Endothelial cell of umbilical vein (primary cell): ENCODE data around the gene RAMP3. TPM values are rescaled to one million over a fixed set of nuclear protein-coding genes. Genes with fewer than 3 reads are reported as not detected.

ENCODE experiments used
- BruUV-seq: library from RNA; stranded (reverse); fragments of 400-500 nt; replicated peaks from 2 replicates; lab custom pipeline; 2021; lab: Mats Ljungman, UMichigan
- CTCF ChIA-PET: fragments of 300-600, 350-600 bp; sonication (Branson Sonifier 250); formaldehyde crosslinking; loops from one replicate; lab custom pipeline; 2021; ENCODE audit warnings: antibody characterized with exemption, inconsistent platforms; lab: Charles Lee
- POLR2A ChIA-PET: fragments of 300-600, 350-600 bp; sonication (Branson Sonifier 250); formaldehyde crosslinking; loops from one replicate; lab custom pipeline; 2021; ENCODE audit warnings: antibody characterized with exemption, inconsistent platforms; lab: Charles Lee
- DNase-seq: peaks from one replicate; pipeline ENCODE4 v3.0.0-alpha.2; 2011; ENCODE audit warnings: low read depth, low spot score
- FAIRE-seq: peaks from 2 replicates; lab custom pipeline; 2011; peaks lifted over from hg19 to GRCh38; lab: Jason Lieb, UNC
- H2AFZ ChIP-seq: 2 replicates; pipeline ENCODE4 v1.6.0; 2012; ENCODE audit warnings: low read depth, low read length, control low read depth, inconsistent platforms
- H3K27ac ChIP-seq: 2 replicates; pipeline ENCODE4 v1.5.1; 2011; ENCODE audit warnings: low read depth, mild to moderate bottlenecking, control low read depth, low read length, moderate library complexity; ENCODE audit not compliant: insufficient read depth
- H3K27me3 ChIP-seq, 2 experiments: 2 replicates each; pipeline versions ENCODE4 v1.6.0 to v1.6.1; 2011; ENCODE audit warnings: low read length in 2 of 2, mixed read lengths in 1 of 2; ENCODE audit not compliant: control insufficient read depth in 2 of 2, insufficient read depth in 2 of 2
- H3K36me3 ChIP-seq, 2 experiments: 2 replicates in 1 of 2; 3 replicates in 1 of 2; pipeline ENCODE4 v1.5.1; 2011; ENCODE audit warnings: low read length in 2 of 2, mild to moderate bottlenecking in 1 of 2, moderate library complexity in 1 of 2; ENCODE audit not compliant: control insufficient read depth in 2 of 2, insufficient read depth in 2 of 2; ENCODE audit errors: extremely low read depth in 1 of 2
- H3K4me1 ChIP-seq: 3 replicates; pipeline ENCODE4 v1.5.1; 2011; ENCODE audit warnings: mild to moderate bottlenecking, low read length; ENCODE audit not compliant: control insufficient read depth, insufficient read depth; ENCODE audit errors: extremely low read depth
- H3K4me2 ChIP-seq: 2 replicates; pipeline ENCODE4 v1.6.1; 2011; ENCODE audit warnings: low read length, control low read depth, mixed read lengths; ENCODE audit not compliant: insufficient read depth
- H3K4me3 ChIP-seq, 3 experiments: fragments of 200-600 bp in 1 of 3; sonication (generic), shearing (Covaris generic) in 1 of 3; replicated peaks in 1 of 3; 2 replicates each; pipeline ENCODE4 v1.5.1; 2011 to 2016; ENCODE audit warnings: control low read depth in 3 of 3, low read length in 3 of 3, mild to moderate bottlenecking in 2 of 3, inconsistent platforms in 1 of 3, low read depth in 1 of 3, moderate library complexity in 1 of 3; ENCODE audit not compliant: insufficient read depth in 1 of 3
- H3K79me2 ChIP-seq: 2 replicates; pipeline ENCODE4 v1.6.0; 2012; ENCODE audit warnings: low read length, inconsistent platforms; ENCODE audit not compliant: control insufficient read depth, insufficient read depth
- H3K9ac ChIP-seq: replicated peaks from 2 replicates; pipeline ENCODE3; 2011; ENCODE audit warnings: low read length, control low read depth; ENCODE audit not compliant: insufficient read depth; ENCODE audit errors: extremely low read depth
- H3K9me1 ChIP-seq: replicated peaks from 3 replicates; pipeline ENCODE4 v1.6.0; 2011; ENCODE audit warnings: mild to moderate bottlenecking, low read length; ENCODE audit not compliant: control insufficient read depth, insufficient read depth; ENCODE audit errors: extremely low read depth
- H3K9me3 ChIP-seq: replicated peaks from 2 replicates; pipeline ENCODE4 v1.5.1; 2012; ENCODE audit warnings: low read length, inconsistent platforms; ENCODE audit not compliant: control insufficient read depth, insufficient read depth
- H4K20me1 ChIP-seq: replicated peaks from 2 replicates; pipeline ENCODE3; 2011; ENCODE audit warnings: mild to moderate bottlenecking, low read length; ENCODE audit not compliant: control insufficient read depth, insufficient read depth; ENCODE audit errors: extremely low read depth
- EZH2 ChIP-seq: IDR thresholded peaks from 2 replicates; pipeline ENCODE4 v1.6.1; 2012; ENCODE audit warnings: borderline replicate concordance, low read depth, mild to moderate bottlenecking, moderate library complexity, low read length, inconsistent platforms; ENCODE audit not compliant: severe bottlenecking
- FOS ChIP-seq: IDR thresholded peaks from 2 replicates; pipeline ENCODE4 v1.6.1; 2011; ENCODE audit warnings: mild to moderate bottlenecking, low read length, moderate library complexity, borderline replicate concordance; ENCODE audit not compliant: insufficient read depth
- GATA2 ChIP-seq: IDR thresholded peaks from 2 replicates; pipeline ENCODE4 v1.7.0; 2011; ENCODE audit warnings: low read depth, mild to moderate bottlenecking, moderate library complexity, mixed read lengths, low read length; ENCODE audit not compliant: insufficient read length, insufficient read depth
- JUN ChIP-seq: IDR thresholded peaks from 2 replicates; pipeline ENCODE4 v1.6.1; 2011; ENCODE audit warnings: borderline replicate concordance, low read depth; ENCODE audit not compliant: insufficient read length, insufficient read depth
- MYC ChIP-seq: IDR thresholded peaks from one replicate; pipeline ENCODE4 v1.6.1; 2011; ENCODE audit warnings: mild to moderate bottlenecking, low read depth, low read length
- POLR2A ChIP-seq: IDR thresholded peaks from 2 replicates; pipeline ENCODE4 v1.6.1; 2012; ENCODE audit warnings: low read depth, mild to moderate bottlenecking, control low read depth, low read length
- POLR2AphosphoS5 ChIP-seq: IDR thresholded peaks from 2 replicates; pipeline ENCODE4 v1.6.1; 2012; ENCODE audit warnings: low read depth, mild to moderate bottlenecking, control low read depth, low read length, moderate library complexity; ENCODE audit not compliant: insufficient read depth
- dilution Hi-C: fragments of 300-500 bp; cut with MboI; formaldehyde crosslinking; loops from one replicate; pipeline ENCODE4 v1.15.0; 2019; ENCODE audit warnings: low sequenced_read_pairs; ENCODE audit not compliant: extremely low pct_ligation_motif_present
- intact Hi-C: fragments of 100-400 bp; cut with micrococcal nuclease; formaldehyde crosslinking; loops from one replicate; pipeline ENCODE4 v1.10.0; 2022
- polyA plus RNA-seq, 4 experiments: library from polyadenylated mRNA; depleted of rRNA in 3 of 4; stranded (reverse) in 3 of 4; unstranded in 1 of 4; fragments of >200 nt; gene quantifications; 2 replicates each; pipeline versions ENCODE4 v1.2.1 to v1.2.3, GENCODE V29; 2011 to 2012; ENCODE audit warnings: missing spikeins in 1 of 4
- total RNA-seq: library from RNA; stranded (reverse); gene quantifications from 2 replicates; pipeline ENCODE4 v1.2.3, GENCODE V29; 2021
- TF ChIP-seq, protein P1 (sequence below): IDR thresholded peaks from 2 replicates; pipeline ENCODE4 v1.6.1; 2011; ENCODE audit not compliant: insufficient read depth, insufficient read length
- TF ChIP-seq, protein P2 (sequence below), 2 donors: IDR thresholded peaks; 1 replicate in 1 of 2; 2 replicates in 1 of 2; pipeline ENCODE4 v1.5.1; 2011; ENCODE audit warnings: low read length in 2 of 2, mild to moderate bottlenecking in 2 of 2, moderate library complexity in 2 of 2, control low read depth in 1 of 2, inconsistent platforms in 1 of 2, low read depth in 1 of 2; ENCODE audit not compliant: insufficient read depth in 1 of 2; ENCODE audit errors: extremely low read depth in 1 of 2

Gene RAMP3
- total and polyA plus RNA-seq, 2 donors (not counting 3 experiments of a cell fraction or from before 2014, with no cell fraction given) = not detected

DNA sequence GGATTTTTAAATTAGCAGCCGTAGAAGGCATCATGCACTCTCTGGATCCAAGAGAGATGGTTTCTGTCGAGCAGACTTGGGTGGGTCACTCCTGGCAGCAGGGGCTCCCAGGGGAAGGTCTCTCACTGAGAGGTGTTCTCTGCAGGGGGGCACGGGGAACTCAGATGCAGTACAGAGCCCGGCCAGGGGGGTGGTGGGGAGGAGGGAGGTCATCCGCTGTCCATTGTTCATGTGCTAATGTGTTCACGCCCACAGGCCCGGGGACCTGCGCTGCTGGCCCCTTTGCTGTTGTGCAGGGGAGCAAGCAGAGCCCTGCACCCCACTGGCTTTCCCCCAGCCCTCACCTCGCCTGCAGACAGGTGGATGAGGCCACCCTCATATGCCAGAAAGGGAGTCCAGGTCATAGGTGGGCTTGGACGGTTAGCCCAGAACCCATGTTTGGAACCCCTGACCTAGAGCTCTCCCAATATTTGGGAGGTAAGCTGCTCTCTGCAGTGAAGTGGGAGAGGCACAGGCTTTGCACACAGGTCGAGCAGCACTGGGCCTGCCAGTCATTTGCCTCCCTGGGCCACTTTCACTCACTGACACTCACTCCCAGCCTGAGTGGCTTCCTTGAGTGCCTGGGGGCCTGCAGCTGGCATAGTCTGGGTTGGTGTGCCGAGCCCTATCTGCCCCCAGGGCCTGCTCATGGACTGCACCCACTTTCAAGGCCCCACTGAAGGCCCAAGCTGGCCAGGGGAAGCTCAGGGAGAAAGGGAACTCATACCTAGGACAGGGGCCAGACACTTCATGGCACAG lies 33.5 kb upstream of the RAMP3 start:
- Histone ChIP-seq H3K9me1 (no peaks in the 10 kb centered on the region), H3K9me3 (no peaks in the 10 kb centered on the region), H3K4me2 (no peak overlapping the region), H2AFZ (no peak overlapping the region), H4K20me1 (no peaks in the 10 kb centered on the region), H3K27ac (no peak overlapping the region), H3K36me3 (no peaks in the 10 kb centered on the region), H3K4me1 (no peaks in the 10 kb centered on the region), H3K79me2 (no peaks in the 10 kb centered on the region), H3K27me3 (no peaks in the 10 kb centered on the region), H3K4me3 (no peak overlapping the region), H3K9ac (no peak overlapping the region)
- DNase-seq (no peak), FAIRE-seq (no peak)
- CTCF ChIA-PET = interaction anchor here (1.9 to 4.2 kb wide), 2 partner anchors 12 to 150 kb away, joined by 5 to 22 read pairs; no protein-coding TSS in a partner anchor
- dilution Hi-C loops = no loop called here
- intact Hi-C loops = no loop called here
- no TSS peak for BruUV-seq
- POLR2A ChIA-PET = no interaction called here
- TF ChIP-seq FOS = no peak
- TF ChIP-seq EZH2 = no peak
- no peak for TF ChIP-seq POLR2AphosphoS5
- TF ChIP-seq, protein P1, sequence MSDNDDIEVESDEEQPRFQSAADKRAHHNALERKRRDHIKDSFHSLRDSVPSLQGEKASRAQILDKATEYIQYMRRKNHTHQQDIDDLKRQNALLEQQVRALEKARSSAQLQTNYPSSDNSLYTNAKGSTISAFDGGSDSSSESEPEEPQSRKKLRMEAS = no peak
- TF ChIP-seq JUN = no peak
- no peak for TF ChIP-seq GATA2
- no peak for TF ChIP-seq MYC
- TF ChIP-seq, protein P2, sequence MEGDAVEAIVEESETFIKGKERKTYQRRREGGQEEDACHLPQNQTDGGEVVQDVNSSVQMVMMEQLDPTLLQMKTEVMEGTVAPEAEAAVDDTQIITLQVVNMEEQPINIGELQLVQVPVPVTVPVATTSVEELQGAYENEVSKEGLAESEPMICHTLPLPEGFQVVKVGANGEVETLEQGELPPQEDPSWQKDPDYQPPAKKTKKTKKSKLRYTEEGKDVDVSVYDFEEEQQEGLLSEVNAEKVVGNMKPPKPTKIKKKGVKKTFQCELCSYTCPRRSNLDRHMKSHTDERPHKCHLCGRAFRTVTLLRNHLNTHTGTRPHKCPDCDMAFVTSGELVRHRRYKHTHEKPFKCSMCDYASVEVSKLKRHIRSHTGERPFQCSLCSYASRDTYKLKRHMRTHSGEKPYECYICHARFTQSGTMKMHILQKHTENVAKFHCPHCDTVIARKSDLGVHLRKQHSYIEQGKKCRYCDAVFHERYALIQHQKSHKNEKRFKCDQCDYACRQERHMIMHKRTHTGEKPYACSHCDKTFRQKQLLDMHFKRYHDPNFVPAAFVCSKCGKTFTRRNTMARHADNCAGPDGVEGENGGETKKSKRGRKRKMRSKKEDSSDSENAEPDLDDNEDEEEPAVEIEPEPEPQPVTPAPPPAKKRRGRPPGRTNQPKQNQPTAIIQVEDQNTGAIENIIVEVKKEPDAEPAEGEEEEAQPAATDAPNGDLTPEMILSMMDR (IDR thresholded peaks at IDR 0.05; ENCODE audit: extremely low read depth in 1 of 2, insufficient read depth in 1 of 2, low read depth in 1 of 2, low read length in 2 of 2) = no peak
- TF ChIP-seq POLR2A = no peak
